Right cardiac atrium (tissue), 5 donors: ENCODE data around the gene MYL2. TPM values are rescaled to one million over a fixed set of nuclear protein-coding genes. Genes with fewer than 3 reads are reported as not detected.

Source experiments
- ATAC-seq, 2 donors: fragments of 200-7000 bp; cut with Tn5 transposase; one replicate each; pipeline versions ENCODE4 v1.8.0 to v1.9.1; 2020; ENCODE audit warnings: moderate library complexity in 2 of 2, mild to moderate bottlenecking in 1 of 2
- DNase-seq, 3 donors: peaks; one replicate each; pipeline ENCODE4 v3.0.0-alpha.2; 2020
- H3K27ac ChIP-seq: one replicate; pipeline ENCODE4 v1.5.1; 2013; ENCODE audit warnings: mild to moderate bottlenecking, low read length, control low read depth, moderate library complexity
- H3K27me3 ChIP-seq: one replicate; pipeline ENCODE4 v1.6.1; 2013; ENCODE audit not compliant: control insufficient read depth, insufficient read depth
- H3K4me1 ChIP-seq: one replicate; pipeline ENCODE4 v1.6.1; 2013; ENCODE audit warnings: low read length; ENCODE audit not compliant: control insufficient read depth, insufficient read depth
- H3K4me3 ChIP-seq: one replicate; pipeline ENCODE4 v1.5.1; 2013; ENCODE audit warnings: low read length, control low read depth
- H3K9me3 ChIP-seq: one replicate; pipeline ENCODE4 v1.6.1; 2013; ENCODE audit warnings: low read length; ENCODE audit not compliant: control insufficient read depth
- whole genome bisulfite sequencing: extraction: QIAGEN DNeasy Blood & Tissue Kit; methylation state at CpG from one replicate; pipeline ENCODE4 v1.1.7; 2013; 5-methylcytosine and 5-hydroxymethylcytosine counted together
- intact Hi-C, 4 donors: fragments of 100-400 bp; cut with DNase I; formaldehyde crosslinking; loops; one replicate each; pipeline versions ENCODE4 v1.11.0 to v1.14.0; 2022 to 2023
- polyA plus RNA-seq: library from polyadenylated mRNA; stranded (reverse); fragments of 200-250 nt; gene quantifications from one replicate; pipeline ENCODE4 v1.2.3, GENCODE V29; 2013
- total RNA-seq, 4 donors: library from RNA; stranded (reverse); fragmentation: NEBNext Ultra II Directional; extraction: Animal tissue kit (Norgen Biotek cat#: 25700); gene quantifications; one replicate each; pipeline ENCODE4 v1.2.1, GENCODE V29; 2021
- donor health status: healthy with polysubstance abuse.
- donor health status: DM: no; HTN: yes; CAD: no.
- donor health status: DM: no; HTN: no; CAD: no.
- donor health status: DM: no; HTN: yes; CAD: no; lungs with severe emphysema.
- donor health status: DM: yes; HTN: yes; CAD: no.

The MYL2 gene
- total and polyA plus RNA-seq, 5 donors: 24.0 to 435 (median 28.7) TPM

DNA sequence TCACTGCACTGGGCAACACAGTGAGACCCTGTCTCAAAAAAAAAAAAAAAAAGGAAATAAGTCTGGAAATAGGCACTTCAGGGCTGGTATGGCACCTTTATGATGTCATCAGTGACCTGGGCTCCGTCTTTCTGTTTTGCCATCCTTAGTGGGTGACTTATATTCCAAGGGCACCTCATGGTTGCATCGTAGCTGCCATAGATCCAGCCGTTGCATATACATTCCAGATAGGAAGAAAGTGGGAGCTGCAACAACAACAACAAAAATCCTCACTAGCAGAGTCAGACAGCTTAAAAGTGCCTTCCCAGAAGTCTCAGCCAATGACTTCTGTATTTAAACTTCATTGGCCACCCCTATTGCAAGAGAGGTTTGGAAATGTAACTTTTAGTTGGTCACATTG lies 26.4 kb downstream of the MYL2 start:
- Histone ChIP-seq H3K27ac (no peak overlapping the region), H3K4me1 (no peaks in the 10 kb centered on the region), H3K4me3 (no peak overlapping the region), H3K9me3 (no peaks in the 10 kb centered on the region), H3K27me3 (no peaks in the 10 kb centered on the region)
- ATAC-seq (no peak), DNase-seq (no peak)
- intact Hi-C loops: loop anchor here in 1 of 4 donors (5.0 kb wide), 1 partner anchor 418 kb away; no protein-coding TSS in a partner anchor
- WGBS: 81% methylated on average over 3 of the region's 3 CpGs

DNA sequence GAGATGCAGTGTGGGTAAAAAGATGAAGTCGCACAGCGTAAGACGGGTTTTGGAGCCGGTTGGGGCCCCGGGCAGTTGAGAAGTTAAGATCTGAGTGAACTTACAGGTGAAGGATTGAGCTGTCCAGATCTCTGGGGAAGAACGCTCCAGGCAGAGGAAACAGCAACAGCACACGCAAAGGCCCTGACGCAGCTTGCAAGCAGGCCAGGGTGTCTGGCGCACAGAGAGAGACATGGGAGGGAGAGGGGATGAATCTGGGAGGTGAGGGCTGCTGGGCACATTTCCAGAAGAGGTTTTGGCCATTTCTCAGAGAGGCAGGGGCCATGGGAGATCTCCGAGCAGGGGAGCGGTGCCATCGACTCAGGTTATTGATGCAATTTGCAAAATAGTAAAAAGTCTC lies 31.0 kb downstream of the MYL2 start:
- H3K4me1 ChIP-seq: no peaks in the 10 kb centered on the region
- H3K27ac ChIP-seq: no peak overlapping the region
- WGBS: 83% methylated on average over 12 of the region's 12 CpGs
- DNase-seq (no peak), ATAC-seq (no peak)
- no peaks in the 10 kb centered on the region for H3K27me3 ChIP-seq
- H3K4me3 ChIP-seq: no peak overlapping the region
- intact Hi-C loops: loop anchor here in 2 of 4 donors (5.0 kb wide), 2 partner anchors 147 to 377 kb away; partner anchors contain the start of gene PPP1CC (in 1 of the 2)
- H3K9me3 ChIP-seq: no peaks in the 10 kb centered on the region

DNA sequence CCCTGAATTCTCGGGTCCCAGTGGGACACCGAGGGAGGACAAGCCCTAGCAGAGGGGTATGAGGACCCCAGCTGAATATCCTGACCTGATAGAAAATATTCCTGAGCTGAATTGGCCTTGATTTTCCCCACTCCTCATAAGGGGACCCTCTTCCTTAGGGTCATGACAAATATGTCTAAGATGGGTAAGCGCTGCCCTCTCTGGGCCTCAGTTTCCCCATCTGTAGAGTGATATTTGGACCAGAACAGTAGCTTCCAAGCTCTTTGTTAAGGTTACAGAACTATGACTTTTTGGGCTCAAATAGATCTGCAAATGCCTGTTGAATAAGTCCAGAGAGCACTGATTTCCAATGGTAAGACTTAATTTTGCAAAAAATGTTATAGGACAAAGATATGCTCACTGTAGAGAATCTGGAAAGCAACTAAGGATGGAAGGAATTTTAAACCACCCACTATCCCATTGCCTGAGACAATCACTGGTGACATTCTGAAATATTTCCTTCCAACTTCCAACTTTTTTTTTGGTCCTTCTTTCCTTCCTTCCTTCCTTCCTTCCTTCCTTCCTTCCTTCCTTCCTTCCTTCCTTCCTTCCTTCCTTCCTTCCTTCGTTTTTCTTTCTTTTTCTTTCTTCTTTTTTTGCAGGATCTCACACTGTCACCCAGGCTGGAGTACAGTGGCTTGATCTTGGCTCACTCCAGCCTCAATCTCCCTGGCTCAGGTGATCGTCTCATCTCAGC lies 32.0 kb downstream of the MYL2 start:
- Histone ChIP-seq H3K27ac (no peak overlapping the region), H3K4me1 (no peaks in the 10 kb centered on the region), H3K4me3 (no peak overlapping the region), H3K9me3 (no peaks in the 10 kb centered on the region), H3K27me3 (no peaks in the 10 kb centered on the region)
- no peak for DNase-seq
- 38% methylated on average over 5 of the region's 5 CpGs for WGBS
- ATAC-seq: no peak
- intact Hi-C loops: loop anchor here in 2 of 4 donors (5.0 kb wide), 2 partner anchors 146 to 376 kb away; partner anchors contain the start of gene PPP1CC (in 1 of the 2)

DNA sequence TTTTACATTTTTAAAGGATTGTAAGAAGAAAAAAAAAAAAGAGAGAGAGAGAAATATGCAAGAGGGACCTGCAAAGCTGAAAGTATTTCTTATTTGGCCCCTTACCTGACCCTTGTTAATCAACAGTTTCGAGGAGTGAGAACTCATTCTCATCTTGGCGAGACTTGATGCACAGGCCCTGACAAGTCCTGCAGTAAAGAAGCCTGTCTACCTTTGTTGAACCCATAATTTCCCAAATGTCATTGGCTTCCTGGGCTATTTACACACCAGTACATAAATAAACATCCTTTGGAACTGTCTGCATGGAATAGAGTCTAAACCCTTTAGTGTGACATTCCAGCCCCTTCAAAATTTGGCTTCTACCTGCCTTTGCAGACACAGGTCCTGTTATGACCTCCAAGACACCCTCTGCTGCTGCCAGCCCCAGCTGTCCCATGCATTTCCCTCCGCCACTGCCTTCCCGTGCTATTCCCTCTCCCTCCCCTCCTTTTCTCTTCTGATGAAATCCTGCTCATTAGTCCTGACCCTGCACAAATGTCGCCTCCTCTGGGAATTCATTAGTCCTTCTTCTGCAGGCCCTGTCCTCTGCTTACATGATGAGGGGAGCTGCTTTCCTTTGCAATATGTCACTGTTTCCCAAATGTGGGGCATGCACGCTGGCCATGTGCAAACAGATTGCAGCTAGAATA lies 35.1 kb downstream of the MYL2 start:
- WGBS: 64% methylated on average over 6 of the region's 6 CpGs
- DNase-seq (no peak), ATAC-seq (no peak)
- Histone ChIP-seq H3K9me3 (no peaks in the 10 kb centered on the region), H3K4me3 (no peak overlapping the region), H3K27ac (no peak overlapping the region), H3K4me1 (no peaks in the 10 kb centered on the region), H3K27me3 (no peaks in the 10 kb centered on the region)
- intact Hi-C loops: loop anchor here in 2 of 4 donors (5.0 kb wide), 2 partner anchors 143 to 373 kb away; partner anchors contain the start of gene PPP1CC (in 1 of the 2)

DNA sequence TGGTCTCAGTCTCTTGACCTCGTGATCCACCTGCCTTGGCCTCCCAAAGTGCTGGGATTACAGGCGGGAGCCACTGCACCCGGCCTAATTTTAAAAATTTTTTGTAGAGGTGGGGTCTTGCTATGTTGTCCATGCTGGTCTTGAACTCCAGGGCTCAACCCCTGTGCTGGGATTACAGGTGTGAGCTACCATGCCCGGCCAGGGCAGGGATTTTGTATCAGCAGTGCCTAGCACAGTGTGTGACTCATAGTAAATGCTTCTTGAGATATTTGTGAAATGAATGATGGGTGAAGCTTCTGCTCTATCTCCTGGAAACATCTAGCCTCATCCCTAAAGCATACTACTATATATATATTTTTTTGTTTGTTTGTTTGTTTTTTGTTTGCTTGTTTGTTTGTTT lies 37.1 kb downstream of the MYL2 start:
- ATAC-seq: no peak
- Histone ChIP-seq H3K27ac (no peak overlapping the region), H3K27me3 (no peaks in the 10 kb centered on the region), H3K4me1 (no peaks in the 10 kb centered on the region), H3K9me3 (no peaks in the 10 kb centered on the region), H3K4me3 (no peak overlapping the region)
- intact Hi-C loops: no loop called here
- 86% methylated on average over 4 of the region's 4 CpGs for WGBS
- no peak for DNase-seq

DNA sequence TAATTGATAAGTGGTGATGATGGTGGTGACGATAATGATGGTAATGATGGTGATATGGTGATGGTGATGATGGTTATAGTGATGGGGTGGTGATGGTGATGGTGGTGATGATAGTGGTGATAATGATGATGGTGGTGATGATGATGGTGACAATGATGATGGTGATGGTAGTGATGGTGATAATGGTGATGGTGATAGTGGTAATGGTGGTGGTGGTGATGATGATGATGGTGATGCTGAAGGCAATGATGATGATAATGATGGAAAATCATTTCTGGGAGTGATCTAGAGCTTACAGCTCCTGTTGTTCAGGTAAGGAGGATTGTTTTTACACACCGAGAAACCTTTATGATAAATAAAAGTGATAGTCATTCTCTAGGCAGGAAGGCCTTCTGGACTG lies 39.7 kb downstream of the MYL2 start:
- 88% methylated on average over 2 of the region's 2 CpGs for whole genome bisulfite sequencing
- H3K4me3 ChIP-seq: no peak overlapping the region
- H3K27me3 ChIP-seq: no peaks in the 10 kb centered on the region
- intact Hi-C loops: no loop called here
- ATAC-seq (no peak), DNase-seq (no peak)
- H3K27ac ChIP-seq: no peak overlapping the region
- no peaks in the 10 kb centered on the region for H3K9me3 ChIP-seq
- no peaks in the 10 kb centered on the region for H3K4me1 ChIP-seq

DNA sequence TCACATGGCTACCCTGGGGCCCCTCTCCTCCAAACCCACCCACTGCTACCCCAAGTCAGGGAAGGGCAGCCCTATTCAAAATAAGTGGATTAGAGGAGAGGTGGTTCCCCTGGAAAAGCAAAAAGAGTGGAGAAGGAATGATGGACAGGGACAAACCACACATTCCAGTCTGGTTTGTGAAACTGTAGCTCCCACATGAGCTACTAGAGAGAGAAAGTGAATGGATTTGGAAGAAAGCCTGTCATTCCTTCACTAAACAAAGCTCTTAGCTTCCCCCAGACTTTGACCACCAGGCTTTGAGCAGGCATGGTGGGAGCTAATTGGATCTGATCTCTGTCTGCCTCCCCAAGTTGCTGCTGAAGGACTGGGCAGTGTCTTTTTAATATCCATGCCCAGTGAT lies 45.6 kb downstream of the MYL2 start:
- Histone ChIP-seq H3K4me1 (no peaks in the 10 kb centered on the region), H3K27me3 (no peaks in the 10 kb centered on the region), H3K27ac (no peak overlapping the region), H3K9me3 (no peaks in the 10 kb centered on the region), H3K4me3 (no peak overlapping the region)
- intact Hi-C loops: no loop called here
- DNase-seq (no peak), ATAC-seq (no peak)

DNA sequence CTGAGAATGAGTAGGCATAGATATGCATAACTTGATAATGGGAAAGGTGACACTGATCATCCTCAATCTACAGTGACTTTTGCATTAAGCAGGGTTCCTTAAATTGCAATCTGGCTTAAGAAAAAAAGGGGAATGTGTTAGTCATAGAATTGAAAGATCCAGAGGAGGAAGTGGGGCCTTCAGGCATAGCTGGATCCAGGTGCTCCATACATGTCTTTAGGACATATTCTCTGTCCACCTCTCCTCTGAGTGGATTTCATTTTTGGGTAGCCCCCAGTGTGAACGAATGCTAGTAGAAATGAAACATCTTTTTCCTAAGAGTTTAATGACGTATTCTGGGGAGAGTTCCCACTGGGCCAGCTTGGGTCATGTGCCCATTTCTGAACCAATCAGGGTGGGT lies 46.0 kb downstream of the MYL2 start:
- intact Hi-C loops: no loop called here
- no peak overlapping the region for H3K27ac ChIP-seq
- 90% methylated on average over 2 of the region's 2 CpGs for WGBS
- ATAC-seq (no peak), DNase-seq (no peak)
- no peaks in the 10 kb centered on the region for H3K4me1 ChIP-seq
- H3K27me3 ChIP-seq: no peaks in the 10 kb centered on the region
- no peaks in the 10 kb centered on the region for H3K9me3 ChIP-seq
- H3K4me3 ChIP-seq: no peak overlapping the region

DNA sequence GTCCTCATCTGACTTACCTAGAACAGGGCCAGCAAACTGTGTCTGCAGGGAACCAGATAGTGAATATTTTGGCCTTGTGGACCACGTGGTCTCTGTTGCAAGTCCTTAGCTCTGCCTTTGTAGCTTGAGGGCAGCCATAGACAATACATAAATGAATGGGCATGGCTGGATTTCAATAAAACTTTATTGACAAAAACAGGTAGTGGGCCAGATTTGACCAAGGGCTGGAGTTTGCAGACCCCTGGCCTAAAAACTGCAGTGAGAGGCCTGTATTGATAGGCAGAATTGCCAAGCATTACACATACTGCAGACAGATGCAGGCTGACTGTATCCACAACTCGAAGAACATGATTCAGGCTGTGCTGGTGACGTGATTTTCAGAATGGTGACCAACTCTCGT lies 48.3 kb downstream of the MYL2 start:
- intact Hi-C loops: no loop called here
- DNase-seq (no peak), ATAC-seq (no peak)
- no peak overlapping the region for H3K27ac ChIP-seq
- H3K4me3 ChIP-seq: no peak overlapping the region
- H3K27me3 ChIP-seq: no peaks in the 10 kb centered on the region
- no peaks in the 10 kb centered on the region for H3K9me3 ChIP-seq
- H3K4me1 ChIP-seq: no peaks in the 10 kb centered on the region
- WGBS: 55% methylated on average over 4 of the region's 4 CpGs

DNA sequence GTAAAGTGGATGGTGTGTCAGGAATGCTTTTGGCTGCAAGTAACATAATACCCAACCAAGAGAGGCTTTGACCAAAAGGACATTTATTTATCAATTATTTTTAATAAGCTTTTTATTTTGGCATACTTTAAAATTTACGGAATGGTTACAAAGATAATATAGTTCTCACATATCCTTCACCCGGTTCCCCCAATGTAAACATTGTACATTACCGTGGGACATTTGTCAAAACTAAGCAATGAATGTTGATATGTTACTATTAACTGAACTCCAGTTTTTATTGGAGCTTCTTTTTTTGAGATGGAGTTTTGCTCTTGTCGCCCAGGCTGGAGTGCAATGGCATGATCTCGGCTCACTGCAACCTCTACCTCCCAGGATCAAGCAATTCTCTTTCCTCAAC lies 50.6 kb downstream of the MYL2 start:
- Histone ChIP-seq H3K27ac (no peak overlapping the region), H3K27me3 (no peaks in the 10 kb centered on the region), H3K4me3 (no peak overlapping the region), H3K4me1 (no peaks in the 10 kb centered on the region), H3K9me3 (no peaks in the 10 kb centered on the region)
- 92% methylated on average over 5 of the region's 5 CpGs for WGBS
- ATAC-seq (no peak), DNase-seq (no peak)
- intact Hi-C loops: no loop called here

DNA sequence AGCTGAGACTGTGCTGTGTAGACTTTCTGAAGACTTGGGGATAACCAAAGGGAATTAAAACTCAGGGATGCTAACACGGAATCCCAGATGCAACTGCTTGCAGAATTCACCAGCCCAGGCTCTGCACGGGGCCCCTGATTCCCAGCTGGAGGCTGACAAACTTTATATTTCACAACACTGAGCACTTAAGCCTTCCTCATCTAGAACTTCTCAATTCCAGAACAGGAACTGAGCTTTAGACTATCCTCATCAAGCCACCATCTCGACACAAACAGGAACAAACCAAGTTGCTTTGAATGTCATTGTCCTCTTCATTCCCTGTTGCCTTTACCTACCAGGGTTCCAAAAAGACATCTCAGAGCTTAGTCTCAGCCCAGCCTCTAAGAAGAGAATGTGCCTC lies 51.4 kb downstream of the MYL2 start:
- ATAC-seq: peak in 1 of 2 donors; percentile 36

More for the DNA sequence above, 51.4 kb downstream of the MYL2 start:
- Histone ChIP-seq H3K4me1 (no peaks in the 10 kb centered on the region), H3K27me3 (no peaks in the 10 kb centered on the region), H3K9me3 (no peaks in the 10 kb centered on the region), H3K4me3 (no peak overlapping the region), H3K27ac (no peak overlapping the region)
- WGBS: 67% methylated on average over 3 of the region's 3 CpGs
- intact Hi-C loops: no loop called here
- no peak for DNase-seq
